Endothelial cell of umbilical vein (primary cell): ENCODE measurements around the gene MED22. TPM values are rescaled to one million over a fixed set of nuclear protein-coding genes. Genes with fewer than 3 reads are reported as not detected.

Experiments
- BruUV-seq: library from RNA; stranded (reverse); fragments of 400-500 nt; replicated peaks from 2 replicates; lab custom pipeline; 2021; lab: Mats Ljungman, UMichigan
- CTCF ChIA-PET: fragments of 300-600, 350-600 bp; sonication (Branson Sonifier 250); formaldehyde crosslinking; loops from one replicate; lab custom pipeline; 2021; ENCODE audit warnings: antibody characterized with exemption, inconsistent platforms; lab: Charles Lee
- POLR2A ChIA-PET: fragments of 300-600, 350-600 bp; sonication (Branson Sonifier 250); formaldehyde crosslinking; loops from one replicate; lab custom pipeline; 2021; ENCODE audit warnings: antibody characterized with exemption, inconsistent platforms; lab: Charles Lee
- DNase-seq: peaks from one replicate; pipeline ENCODE4 v3.0.0-alpha.2; 2011; ENCODE audit warnings: low read depth, low spot score
- FAIRE-seq: peaks from 2 replicates; lab custom pipeline; 2011; peaks lifted over from hg19 to GRCh38; lab: Jason Lieb, UNC
- H2AFZ ChIP-seq: 2 replicates; pipeline ENCODE4 v1.6.0; 2012; ENCODE audit warnings: low read depth, low read length, control low read depth, inconsistent platforms
- H3K27ac ChIP-seq: 2 replicates; pipeline ENCODE4 v1.5.1; 2011; ENCODE audit warnings: low read depth, mild to moderate bottlenecking, control low read depth, low read length, moderate library complexity; ENCODE audit not compliant: insufficient read depth
- H3K27me3 ChIP-seq, 2 experiments: 2 replicates each; pipeline versions ENCODE4 v1.6.0 to v1.6.1; 2011; ENCODE audit warnings: low read length in 2 of 2, mixed read lengths in 1 of 2; ENCODE audit not compliant: control insufficient read depth in 2 of 2, insufficient read depth in 2 of 2
- H3K36me3 ChIP-seq, 2 experiments: 2 replicates in 1 of 2; 3 replicates in 1 of 2; pipeline ENCODE4 v1.5.1; 2011; ENCODE audit warnings: low read length in 2 of 2, mild to moderate bottlenecking in 1 of 2, moderate library complexity in 1 of 2; ENCODE audit not compliant: control insufficient read depth in 2 of 2, insufficient read depth in 2 of 2; ENCODE audit errors: extremely low read depth in 1 of 2
- H3K4me1 ChIP-seq: 3 replicates; pipeline ENCODE4 v1.5.1; 2011; ENCODE audit warnings: mild to moderate bottlenecking, low read length; ENCODE audit not compliant: control insufficient read depth, insufficient read depth; ENCODE audit errors: extremely low read depth
- H3K4me2 ChIP-seq: 2 replicates; pipeline ENCODE4 v1.6.1; 2011; ENCODE audit warnings: low read length, control low read depth, mixed read lengths; ENCODE audit not compliant: insufficient read depth
- H3K4me3 ChIP-seq, 3 experiments: fragments of 200-600 bp in 1 of 3; sonication (generic), shearing (Covaris generic) in 1 of 3; replicated peaks in 1 of 3; 2 replicates each; pipeline ENCODE4 v1.5.1; 2011 to 2016; ENCODE audit warnings: control low read depth in 3 of 3, low read length in 3 of 3, mild to moderate bottlenecking in 2 of 3, inconsistent platforms in 1 of 3, low read depth in 1 of 3, moderate library complexity in 1 of 3; ENCODE audit not compliant: insufficient read depth in 1 of 3
- H3K79me2 ChIP-seq: 2 replicates; pipeline ENCODE4 v1.6.0; 2012; ENCODE audit warnings: low read length, inconsistent platforms; ENCODE audit not compliant: control insufficient read depth, insufficient read depth
- H3K9ac ChIP-seq: replicated peaks from 2 replicates; pipeline ENCODE3; 2011; ENCODE audit warnings: low read length, control low read depth; ENCODE audit not compliant: insufficient read depth; ENCODE audit errors: extremely low read depth
- H3K9me1 ChIP-seq: replicated peaks from 3 replicates; pipeline ENCODE4 v1.6.0; 2011; ENCODE audit warnings: mild to moderate bottlenecking, low read length; ENCODE audit not compliant: control insufficient read depth, insufficient read depth; ENCODE audit errors: extremely low read depth
- H3K9me3 ChIP-seq: replicated peaks from 2 replicates; pipeline ENCODE4 v1.5.1; 2012; ENCODE audit warnings: low read length, inconsistent platforms; ENCODE audit not compliant: control insufficient read depth, insufficient read depth
- H4K20me1 ChIP-seq: replicated peaks from 2 replicates; pipeline ENCODE3; 2011; ENCODE audit warnings: mild to moderate bottlenecking, low read length; ENCODE audit not compliant: control insufficient read depth, insufficient read depth; ENCODE audit errors: extremely low read depth
- EZH2 ChIP-seq: IDR thresholded peaks from 2 replicates; pipeline ENCODE4 v1.6.1; 2012; ENCODE audit warnings: borderline replicate concordance, low read depth, mild to moderate bottlenecking, moderate library complexity, low read length, inconsistent platforms; ENCODE audit not compliant: severe bottlenecking
- FOS ChIP-seq: IDR thresholded peaks from 2 replicates; pipeline ENCODE4 v1.6.1; 2011; ENCODE audit warnings: mild to moderate bottlenecking, low read length, moderate library complexity, borderline replicate concordance; ENCODE audit not compliant: insufficient read depth
- GATA2 ChIP-seq: IDR thresholded peaks from 2 replicates; pipeline ENCODE4 v1.7.0; 2011; ENCODE audit warnings: low read depth, mild to moderate bottlenecking, moderate library complexity, mixed read lengths, low read length; ENCODE audit not compliant: insufficient read length, insufficient read depth
- JUN ChIP-seq: IDR thresholded peaks from 2 replicates; pipeline ENCODE4 v1.6.1; 2011; ENCODE audit warnings: borderline replicate concordance, low read depth; ENCODE audit not compliant: insufficient read length, insufficient read depth
- MYC ChIP-seq: IDR thresholded peaks from one replicate; pipeline ENCODE4 v1.6.1; 2011; ENCODE audit warnings: mild to moderate bottlenecking, low read depth, low read length
- POLR2A ChIP-seq: IDR thresholded peaks from 2 replicates; pipeline ENCODE4 v1.6.1; 2012; ENCODE audit warnings: low read depth, mild to moderate bottlenecking, control low read depth, low read length
- POLR2AphosphoS5 ChIP-seq: IDR thresholded peaks from 2 replicates; pipeline ENCODE4 v1.6.1; 2012; ENCODE audit warnings: low read depth, mild to moderate bottlenecking, control low read depth, low read length, moderate library complexity; ENCODE audit not compliant: insufficient read depth
- dilution Hi-C: fragments of 300-500 bp; cut with MboI; formaldehyde crosslinking; loops from one replicate; pipeline ENCODE4 v1.15.0; 2019; ENCODE audit warnings: low sequenced_read_pairs; ENCODE audit not compliant: extremely low pct_ligation_motif_present
- intact Hi-C: fragments of 100-400 bp; cut with micrococcal nuclease; formaldehyde crosslinking; loops from one replicate; pipeline ENCODE4 v1.10.0; 2022
- polyA plus RNA-seq, 4 experiments: library from polyadenylated mRNA; depleted of rRNA in 3 of 4; stranded (reverse) in 3 of 4; unstranded in 1 of 4; fragments of >200 nt; gene quantifications; 2 replicates each; pipeline versions ENCODE4 v1.2.1 to v1.2.3, GENCODE V29; 2011 to 2012; ENCODE audit warnings: missing spikeins in 1 of 4
- total RNA-seq: library from RNA; stranded (reverse); gene quantifications from 2 replicates; pipeline ENCODE4 v1.2.3, GENCODE V29; 2021
- TF ChIP-seq, protein P1 (sequence below), 2 donors: IDR thresholded peaks; 1 replicate in 1 of 2; 2 replicates in 1 of 2; pipeline ENCODE4 v1.5.1; 2011; ENCODE audit warnings: low read length in 2 of 2, mild to moderate bottlenecking in 2 of 2, moderate library complexity in 2 of 2, control low read depth in 1 of 2, inconsistent platforms in 1 of 2, low read depth in 1 of 2; ENCODE audit not compliant: insufficient read depth in 1 of 2; ENCODE audit errors: extremely low read depth in 1 of 2
- TF ChIP-seq, protein P2 (sequence below): IDR thresholded peaks from 2 replicates; pipeline ENCODE4 v1.6.1; 2011; ENCODE audit not compliant: insufficient read depth, insufficient read length

The MED22 gene
- total and polyA plus RNA-seq, 2 donors (not counting 3 experiments of a cell fraction or from before 2014, with no cell fraction given): 25.7 to 27.4 TPM

DNA sequence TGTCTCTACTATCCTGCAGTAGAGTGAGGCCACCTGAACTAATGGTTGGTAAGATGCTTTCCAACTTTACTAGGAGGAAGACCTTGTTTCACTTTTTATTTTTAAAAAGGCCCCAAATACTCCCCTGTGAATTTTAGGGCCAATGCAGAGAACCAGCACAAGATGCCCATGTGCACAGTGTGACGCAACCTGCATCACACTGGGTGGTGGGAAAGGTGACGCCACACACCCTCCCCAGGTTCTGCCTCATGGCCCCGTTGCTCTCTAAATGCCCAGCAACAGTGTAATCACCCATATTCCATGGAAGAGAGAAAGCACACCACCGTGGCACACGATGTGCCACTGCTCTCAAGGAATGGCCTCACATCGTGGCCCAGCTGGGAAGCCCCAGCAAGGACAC lies 21.5 kb upstream of the MED22 start:
- no peaks in the 10 kb centered on the region for H3K9me1 ChIP-seq
- no peak overlapping the region for H3K4me3 ChIP-seq
- no peaks in the 10 kb centered on the region for H3K27me3 ChIP-seq
- no peak overlapping the region for H3K27ac ChIP-seq
- dilution Hi-C loops: no loop called here
- ChIA-PET CTCF (interaction anchor here (1.0 kb wide), 1 partner anchor 21 kb away, joined by 3 read pairs; the partner anchor contains the start of genes MED22 and RPL7A), POLR2A (interaction anchor here (1.5 kb wide), 1 partner anchor 19 kb away, joined by 3 read pairs; no protein-coding TSS in a partner anchor)
- no peak overlapping the region for H2AFZ ChIP-seq
- H3K79me2 ChIP-seq: peaks cover 97% of the 10 kb centered on the region
- intact Hi-C loops: no loop called here
- H3K9ac ChIP-seq: no peak overlapping the region
- no peaks in the 10 kb centered on the region for H3K9me3 ChIP-seq
- H4K20me1 ChIP-seq: peaks cover 2% of the 10 kb centered on the region
- DNase-seq: no peak
- TF ChIP-seq EZH2 (no peak), POLR2A (no peak), POLR2AphosphoS5 (no peak), FOS (no peak), JUN (no peak), GATA2 (no peak), MYC (no peak)
- TF ChIP-seq, protein P1, sequence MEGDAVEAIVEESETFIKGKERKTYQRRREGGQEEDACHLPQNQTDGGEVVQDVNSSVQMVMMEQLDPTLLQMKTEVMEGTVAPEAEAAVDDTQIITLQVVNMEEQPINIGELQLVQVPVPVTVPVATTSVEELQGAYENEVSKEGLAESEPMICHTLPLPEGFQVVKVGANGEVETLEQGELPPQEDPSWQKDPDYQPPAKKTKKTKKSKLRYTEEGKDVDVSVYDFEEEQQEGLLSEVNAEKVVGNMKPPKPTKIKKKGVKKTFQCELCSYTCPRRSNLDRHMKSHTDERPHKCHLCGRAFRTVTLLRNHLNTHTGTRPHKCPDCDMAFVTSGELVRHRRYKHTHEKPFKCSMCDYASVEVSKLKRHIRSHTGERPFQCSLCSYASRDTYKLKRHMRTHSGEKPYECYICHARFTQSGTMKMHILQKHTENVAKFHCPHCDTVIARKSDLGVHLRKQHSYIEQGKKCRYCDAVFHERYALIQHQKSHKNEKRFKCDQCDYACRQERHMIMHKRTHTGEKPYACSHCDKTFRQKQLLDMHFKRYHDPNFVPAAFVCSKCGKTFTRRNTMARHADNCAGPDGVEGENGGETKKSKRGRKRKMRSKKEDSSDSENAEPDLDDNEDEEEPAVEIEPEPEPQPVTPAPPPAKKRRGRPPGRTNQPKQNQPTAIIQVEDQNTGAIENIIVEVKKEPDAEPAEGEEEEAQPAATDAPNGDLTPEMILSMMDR (IDR thresholded peaks at IDR 0.05; ENCODE audit: extremely low read depth in 1 of 2, insufficient read depth in 1 of 2, low read depth in 1 of 2, low read length in 2 of 2): no peak
- TF ChIP-seq, protein P2, sequence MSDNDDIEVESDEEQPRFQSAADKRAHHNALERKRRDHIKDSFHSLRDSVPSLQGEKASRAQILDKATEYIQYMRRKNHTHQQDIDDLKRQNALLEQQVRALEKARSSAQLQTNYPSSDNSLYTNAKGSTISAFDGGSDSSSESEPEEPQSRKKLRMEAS: no peak
- no peak for FAIRE-seq
- H3K4me2 ChIP-seq: no peak overlapping the region
- H3K4me1 ChIP-seq: peaks cover 20% of the 10 kb centered on the region
- H3K36me3 ChIP-seq: peaks cover 16 to 54% of the 10 kb centered on the region in 2 experiments
- BruUV-seq: no TSS peak
